Activated CD4-positive, alpha-beta T cell treated with anti-CD3 and anti-CD28 coated beads, Interleukin-2, amount 50 U/mL, for 4 hours (primary cell): ENCODE results near the gene BCKDHB.

ENCODE experiments used
- DNase-seq, 2 experiments: peaks; one replicate each; pipeline ENCODE4 v3.0.0-alpha.2; 2020

BCKDHB gene

GRCh38 chr6:80335121-80335531 lies 228.7 kb downstream of the BCKDHB start:
- no peak for DNase-seq

- DNase-seq, result no peak
These were observed 230.4 kb downstream of the BCKDHB start for GRCh38 chr6:80336911-80337310.

- peak; percentile 68 to 69 for DNase-seq
These were observed 231.8 kb downstream of the BCKDHB start for GRCh38 chr6:80338201-80338836.

- DNase-seq, result no peak
These were observed 232.9 kb downstream of the BCKDHB start for GRCh38 chr6:80339421-80339820.

GRCh38 chr6:80340280-80340679 lies 233.8 kb downstream of the BCKDHB start:
- no peak for DNase-seq

GRCh38 chr6:80340686-80341085 lies 234.2 kb downstream of the BCKDHB start:
- no peak for DNase-seq

GRCh38 chr6:80341330-80341729 lies 234.9 kb downstream of the BCKDHB start:
- no peak for DNase-seq

- DNase-seq, result no peak
These were observed 237.0 kb downstream of the BCKDHB start for GRCh38 chr6:80343511-80343910.

- DNase-seq, result no peak
These were observed 240.6 kb downstream of the BCKDHB start for GRCh38 chr6:80347101-80347500.

- DNase-seq, result no peak
These were observed 241.8 kb downstream of the BCKDHB start for GRCh38 chr6:80348263-80348662.

- DNase-seq, result no peak
These were observed 249.5 kb downstream of the BCKDHB start for GRCh38 chr6:80356000-80356399.

GRCh38 chr6:80356545-80356944 lies 250.1 kb downstream of the BCKDHB start:
- DNase-seq, result no peak

GRCh38 chr6:80357081-80357480 lies 250.6 kb downstream of the BCKDHB start:
- DNase-seq, result no peak

- no peak for DNase-seq
These were observed 251.2 kb downstream of the BCKDHB start for GRCh38 chr6:80357674-80358073.

GRCh38 chr6:80363501-80364122 lies 257.1 kb downstream of the BCKDHB start:
- no peak for DNase-seq

- DNase-seq, result no peak
These were observed 257.7 kb downstream of the BCKDHB start for GRCh38 chr6:80364149-80364548.

- DNase-seq, result no peak
These were observed 259.6 kb downstream of the BCKDHB start for GRCh38 chr6:80366051-80366450.

- no peak for DNase-seq
These were observed 260.2 kb downstream of the BCKDHB start for GRCh38 chr6:80366714-80367113.

GRCh38 chr6:80376411-80376810 lies 269.9 kb downstream of the BCKDHB start:
- no peak for DNase-seq

- no peak for DNase-seq
These were observed 274.1 kb downstream of the BCKDHB start for GRCh38 chr6:80380566-80380965.

- no peak for DNase-seq
These were observed 276.3 kb downstream of the BCKDHB start for GRCh38 chr6:80382811-80383210.

GRCh38 chr6:80388507-80388906 lies 282.0 kb downstream of the BCKDHB start:
- DNase-seq, result no peak
